AG10803 (cell line): Measurements from ENCODE around the gene SLC26A11.

Source experiments
- DNase-seq: peaks from one replicate; pipeline ENCODE4 v3.0.0; 2010; ENCODE audit warnings: low read depth
- H3K4me3 ChIP-seq: 2 replicates; pipeline ENCODE4 v1.5.1; 2011; ENCODE audit warnings: mild to moderate bottlenecking, low read length, control low read depth
- TF ChIP-seq, protein P1 (sequence below): conservative IDR thresholded peaks from 2 replicates; pipeline ENCODE4 v1.5.1; 2011; ENCODE audit warnings: mild to moderate bottlenecking, low read length, control low read depth, inconsistent platforms

The SLC26A11 gene

DNA sequence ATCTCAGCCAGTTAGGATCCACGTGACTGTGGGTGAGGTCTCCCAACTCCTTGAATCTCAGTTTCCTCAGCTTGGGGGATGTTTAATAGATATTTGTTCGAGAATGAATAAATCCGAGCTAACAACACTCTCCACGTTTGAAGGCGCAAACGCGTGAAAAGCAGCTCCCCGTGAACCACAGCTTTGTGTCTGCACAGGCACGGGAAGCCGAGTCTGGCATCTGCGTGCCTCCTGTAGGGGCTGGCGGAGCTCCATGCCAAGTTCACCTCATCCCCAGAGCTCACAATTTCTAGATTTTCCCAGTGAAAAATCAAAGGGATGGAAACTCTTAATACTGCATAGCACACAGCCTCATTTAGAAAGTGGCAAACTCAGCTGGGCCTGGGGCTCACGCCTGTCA is 14.4 kb upstream of the SLC26A11 start:
- DNase-seq = no peak
- TF ChIP-seq, protein P1, sequence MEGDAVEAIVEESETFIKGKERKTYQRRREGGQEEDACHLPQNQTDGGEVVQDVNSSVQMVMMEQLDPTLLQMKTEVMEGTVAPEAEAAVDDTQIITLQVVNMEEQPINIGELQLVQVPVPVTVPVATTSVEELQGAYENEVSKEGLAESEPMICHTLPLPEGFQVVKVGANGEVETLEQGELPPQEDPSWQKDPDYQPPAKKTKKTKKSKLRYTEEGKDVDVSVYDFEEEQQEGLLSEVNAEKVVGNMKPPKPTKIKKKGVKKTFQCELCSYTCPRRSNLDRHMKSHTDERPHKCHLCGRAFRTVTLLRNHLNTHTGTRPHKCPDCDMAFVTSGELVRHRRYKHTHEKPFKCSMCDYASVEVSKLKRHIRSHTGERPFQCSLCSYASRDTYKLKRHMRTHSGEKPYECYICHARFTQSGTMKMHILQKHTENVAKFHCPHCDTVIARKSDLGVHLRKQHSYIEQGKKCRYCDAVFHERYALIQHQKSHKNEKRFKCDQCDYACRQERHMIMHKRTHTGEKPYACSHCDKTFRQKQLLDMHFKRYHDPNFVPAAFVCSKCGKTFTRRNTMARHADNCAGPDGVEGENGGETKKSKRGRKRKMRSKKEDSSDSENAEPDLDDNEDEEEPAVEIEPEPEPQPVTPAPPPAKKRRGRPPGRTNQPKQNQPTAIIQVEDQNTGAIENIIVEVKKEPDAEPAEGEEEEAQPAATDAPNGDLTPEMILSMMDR = no peak

DNA sequence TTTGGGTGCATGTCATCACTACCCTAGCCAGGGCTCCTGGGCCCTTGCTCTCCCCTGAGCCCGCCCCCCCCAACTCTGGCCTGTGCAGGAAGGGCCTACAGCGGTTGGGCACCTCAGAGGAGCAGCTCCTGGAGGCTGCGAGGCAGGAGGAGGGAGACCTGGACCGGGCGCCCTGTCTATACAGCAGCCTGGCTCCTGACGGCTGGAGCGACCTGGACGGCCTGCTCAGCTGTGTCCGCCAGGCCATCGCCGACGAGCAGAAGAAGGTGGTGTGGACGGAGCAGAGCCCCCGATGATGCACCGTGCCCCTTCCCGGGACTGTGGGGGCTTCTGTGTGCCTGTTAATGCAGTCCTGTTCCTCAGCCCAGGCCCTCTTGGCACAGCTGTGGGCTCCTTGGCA is 12.2 kb upstream of the SLC26A11 start:
- DNase-seq = no peak
- H3K4me3 ChIP-seq = no peak overlapping the region
- TF ChIP-seq, protein P1 = no peak

More for the DNA sequence above, 14.4 kb upstream of the SLC26A11 start:
- no peak overlapping the region for H3K4me3 ChIP-seq

DNA sequence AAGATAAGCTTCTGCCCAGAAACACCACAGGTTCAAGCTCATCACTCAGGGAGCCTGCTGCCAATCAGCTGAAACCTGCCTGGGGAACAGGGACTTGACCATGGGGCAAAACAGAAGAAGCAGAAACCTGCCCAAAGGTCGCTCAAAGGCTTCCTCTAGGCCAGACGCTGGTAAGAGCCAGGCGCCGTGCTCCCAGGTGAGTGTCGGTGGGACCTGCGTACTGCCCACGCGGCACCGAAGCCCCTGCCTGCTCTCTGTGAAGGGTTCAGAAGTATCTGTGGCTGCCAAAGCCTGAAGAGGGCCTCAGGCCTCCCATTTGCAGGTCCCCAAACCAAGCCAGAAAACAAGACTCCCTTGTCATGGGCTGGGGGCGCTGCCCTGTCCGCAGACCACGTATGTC is 10.5 kb upstream of the SLC26A11 start:
- TF ChIP-seq, protein P1 = no peak
- DNase-seq = no peak

DNA sequence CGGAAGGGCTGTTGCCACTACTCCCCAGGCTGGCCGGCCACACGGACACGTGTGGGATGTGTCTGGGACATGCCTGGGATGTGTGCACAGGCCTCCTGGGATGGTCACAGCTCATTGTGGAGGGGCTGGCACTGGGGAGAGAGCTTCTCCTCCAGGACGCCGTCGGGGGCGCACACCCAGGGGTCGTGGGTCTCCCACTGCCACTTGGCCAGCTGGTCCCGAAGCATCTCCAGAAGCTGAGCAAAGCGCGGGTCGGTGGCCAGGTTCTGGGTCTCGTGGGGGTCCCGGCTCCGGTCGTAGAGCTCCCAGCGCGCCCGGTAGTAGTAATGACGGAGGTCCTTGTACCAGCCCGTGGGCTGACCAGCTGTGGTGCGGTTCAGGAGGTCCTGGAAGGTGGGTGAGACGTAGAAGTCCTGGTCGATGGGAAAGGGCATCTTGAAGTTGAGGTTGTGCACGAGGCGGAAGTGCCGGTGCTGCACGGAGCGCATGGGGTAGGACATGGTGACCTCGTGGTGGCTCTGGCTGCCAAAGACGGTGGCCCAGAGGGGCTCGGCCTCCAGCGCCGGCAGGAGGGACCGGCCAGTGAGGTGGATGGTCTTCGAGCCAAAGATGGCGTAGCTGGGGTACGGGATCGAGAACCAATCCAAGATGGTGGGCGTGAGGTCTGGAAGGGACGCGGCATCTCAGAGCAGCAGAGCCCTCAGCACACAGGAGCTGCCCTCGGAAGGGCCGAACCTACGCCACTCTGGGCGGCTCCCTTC is 9.7 kb upstream of the SLC26A11 start:
- H3K4me3 ChIP-seq = no peak overlapping the region
- DNase-seq = no peak

More for the DNA sequence above, 10.5 kb upstream of the SLC26A11 start:
- H3K4me3 ChIP-seq = no peak overlapping the region

DNA sequence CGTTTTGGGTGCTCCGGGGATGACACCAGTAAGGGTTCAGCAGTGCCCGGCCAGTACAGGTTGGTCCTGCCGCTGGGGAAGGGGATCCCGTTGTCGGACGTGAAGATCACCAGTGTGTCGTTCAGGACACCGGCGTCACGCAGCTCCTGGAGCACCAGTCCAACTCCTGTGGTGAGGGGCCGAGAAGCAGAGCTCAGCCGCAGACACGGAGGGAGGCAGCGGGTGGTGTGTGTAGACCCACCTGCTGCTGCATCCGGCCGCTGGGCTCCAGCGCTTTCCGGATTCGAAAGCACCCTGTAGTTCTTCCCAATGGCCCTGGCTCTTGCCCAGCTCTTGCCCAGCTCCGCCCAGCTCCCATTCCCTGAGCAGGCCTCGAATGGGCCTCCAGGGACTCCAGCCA is 8.1 kb upstream of the SLC26A11 start:
- TF ChIP-seq, protein P1 = no peak
- H3K4me3 ChIP-seq = no peak overlapping the region
- no peak for DNase-seq

More for the DNA sequence above, 9.7 kb upstream of the SLC26A11 start:
- TF ChIP-seq, protein P1 = no peak

DNA sequence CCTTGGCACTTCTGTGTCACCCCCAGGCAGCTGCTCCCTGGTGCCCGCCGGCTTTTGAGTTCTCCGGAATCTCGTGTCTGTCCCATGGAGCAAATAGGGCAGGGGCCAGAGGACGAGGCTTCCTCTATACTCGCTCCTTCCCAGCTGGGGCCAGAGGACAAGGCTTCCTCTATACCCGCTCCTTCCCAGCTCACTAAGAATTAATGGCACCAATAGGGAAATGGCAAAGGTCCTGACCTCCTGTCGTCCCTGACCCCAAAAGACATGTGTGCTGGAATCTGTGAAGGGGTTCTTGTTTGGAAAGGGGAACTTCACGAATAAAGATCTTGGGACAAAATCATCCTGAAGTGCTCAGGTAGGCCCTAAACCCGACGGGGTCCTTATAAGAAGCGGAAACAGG is 7.7 kb upstream of the SLC26A11 start:
- no peak overlapping the region for H3K4me3 ChIP-seq
- no peak for DNase-seq
- TF ChIP-seq, protein P1 = no peak

DNA sequence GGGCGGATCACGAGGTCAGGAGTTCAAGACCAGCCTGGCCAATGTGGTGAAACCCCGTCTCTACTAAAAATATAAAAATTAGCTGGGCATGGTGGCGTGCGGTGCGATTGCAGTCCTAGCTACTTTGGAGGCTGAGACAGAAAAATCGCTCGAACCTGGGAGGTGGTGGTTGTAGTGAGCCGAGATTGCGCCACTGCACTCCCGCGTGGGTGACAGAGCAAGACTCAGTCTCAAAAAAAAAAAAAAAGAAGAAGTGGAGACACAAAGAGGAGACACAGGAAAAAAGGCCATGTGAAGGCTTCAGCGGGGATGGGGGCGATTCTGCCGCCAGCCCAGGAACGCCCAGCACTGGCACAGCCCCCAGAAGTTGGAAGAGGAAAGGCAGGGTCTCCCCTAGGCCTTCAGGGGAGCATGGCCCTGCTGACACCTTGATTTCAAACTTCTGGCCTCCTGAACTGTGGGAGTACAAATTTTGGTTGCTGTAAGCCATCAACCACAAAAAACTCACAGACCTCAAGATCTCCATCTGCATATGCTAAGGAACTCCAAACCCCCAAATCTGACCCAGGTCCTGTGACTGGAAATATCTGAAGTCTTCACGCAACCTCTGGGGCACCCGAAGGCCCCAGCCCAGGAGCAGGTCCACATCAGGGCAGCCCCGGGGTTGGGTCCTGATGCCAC is 7.1 kb upstream of the SLC26A11 start:
- TF ChIP-seq, protein P1 = no peak
- no peak for DNase-seq
- H3K4me3 ChIP-seq = no peak overlapping the region
